ENCODE data around the gene EMID1.
"Not testable (repeated sequence)": the region's sequence is repeated elsewhere in the genome, so short reads cannot be mapped to it uniquely, and the experiment has no call there.

The EMID1 gene

DNA sequence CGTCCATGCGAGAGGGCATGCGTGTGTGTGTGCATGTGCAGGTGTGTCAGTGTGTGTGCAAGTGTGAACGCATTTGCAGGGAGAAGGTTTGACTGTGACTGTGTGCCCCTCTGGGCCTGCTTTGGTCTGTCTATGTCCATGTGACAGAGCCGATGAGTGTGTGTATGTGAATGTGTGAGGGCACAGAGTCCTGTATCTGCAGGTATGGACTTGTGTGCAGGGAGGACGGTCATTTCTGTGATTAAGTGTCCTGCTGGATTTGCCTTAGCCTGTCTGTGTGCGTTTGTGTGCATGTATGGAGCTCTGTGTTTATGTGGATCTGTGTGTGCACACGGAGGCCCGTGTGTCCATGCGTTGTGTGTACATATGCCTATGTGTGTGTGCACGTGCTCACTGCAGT lies 5.4 kb downstream of the EMID1 start:
- no peak for DNase-seq (ENCODE audit: low read depth in 2 of 2)

DNA sequence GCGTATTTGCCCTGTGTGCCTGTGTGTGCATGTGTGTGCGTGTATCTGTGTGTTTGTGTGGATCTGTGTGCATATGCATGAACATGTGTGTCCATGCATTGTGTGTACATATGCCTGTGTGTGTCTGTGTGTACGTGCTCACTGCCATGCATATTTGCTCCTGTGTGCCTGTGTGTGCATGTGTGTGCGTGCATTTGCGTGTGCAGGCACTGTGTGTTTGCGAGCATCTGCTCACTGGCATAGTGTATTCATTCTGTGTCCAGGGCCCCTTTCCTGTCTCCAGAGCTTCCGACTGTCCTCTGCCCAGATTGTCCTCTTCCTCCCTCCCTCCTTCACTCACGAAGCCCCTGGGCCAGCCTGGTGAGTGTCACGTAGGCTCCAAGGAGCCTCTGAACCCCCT lies 5.8 kb downstream of the EMID1 start:
- no peak for DNase-seq (ENCODE audit: low read depth in 2 of 2)

DNA sequence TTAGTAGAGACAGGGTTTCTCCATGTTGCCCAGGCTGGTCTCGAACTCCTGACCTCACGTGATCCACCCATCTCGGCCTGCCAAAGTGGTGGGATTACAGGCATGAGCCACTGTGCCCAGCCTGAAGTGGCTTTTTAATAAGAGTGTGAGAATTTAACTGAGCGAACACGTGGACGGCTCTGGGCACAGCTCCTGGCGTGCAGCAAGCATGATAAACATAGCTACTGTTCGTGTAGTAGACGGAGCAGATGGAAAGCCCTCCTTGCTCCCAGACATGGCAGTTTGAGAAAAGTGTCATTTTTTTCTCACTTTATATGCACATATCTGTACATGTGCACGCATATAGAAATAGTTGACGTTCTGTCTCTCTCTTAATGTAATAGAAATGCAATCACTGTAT lies 7.0 kb downstream of the EMID1 start:
- DNase-seq (ENCODE audit: low read depth in 2 of 2): no peak

GRCh38 chr22:29213493-29213892 lies 7.8 kb downstream of the EMID1 start:
- DNase-seq (ENCODE audit: low read depth in 2 of 2): no peak

DNA sequence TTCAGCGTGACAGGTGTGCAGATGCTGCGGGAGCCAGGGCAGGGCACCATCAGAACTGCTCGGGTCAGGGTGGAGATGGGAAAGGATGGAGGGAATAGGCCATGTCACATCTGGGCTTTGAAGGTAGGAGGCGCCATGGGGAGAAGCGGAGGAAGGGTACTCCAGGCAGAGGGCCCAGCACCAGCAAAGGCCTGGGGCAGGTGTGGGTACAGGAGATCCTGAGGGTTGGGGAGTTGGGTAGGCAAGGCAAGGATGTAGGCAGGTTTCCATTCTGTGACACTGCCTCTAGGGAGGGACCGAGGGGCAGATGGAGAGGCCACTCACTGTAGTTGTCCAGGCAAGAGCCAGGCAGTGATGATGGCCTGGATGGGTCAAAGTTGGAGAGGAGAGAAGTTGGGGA lies 8.5 kb downstream of the EMID1 start:
- no peak for DNase-seq (ENCODE audit: low read depth in 2 of 2)

DNA sequence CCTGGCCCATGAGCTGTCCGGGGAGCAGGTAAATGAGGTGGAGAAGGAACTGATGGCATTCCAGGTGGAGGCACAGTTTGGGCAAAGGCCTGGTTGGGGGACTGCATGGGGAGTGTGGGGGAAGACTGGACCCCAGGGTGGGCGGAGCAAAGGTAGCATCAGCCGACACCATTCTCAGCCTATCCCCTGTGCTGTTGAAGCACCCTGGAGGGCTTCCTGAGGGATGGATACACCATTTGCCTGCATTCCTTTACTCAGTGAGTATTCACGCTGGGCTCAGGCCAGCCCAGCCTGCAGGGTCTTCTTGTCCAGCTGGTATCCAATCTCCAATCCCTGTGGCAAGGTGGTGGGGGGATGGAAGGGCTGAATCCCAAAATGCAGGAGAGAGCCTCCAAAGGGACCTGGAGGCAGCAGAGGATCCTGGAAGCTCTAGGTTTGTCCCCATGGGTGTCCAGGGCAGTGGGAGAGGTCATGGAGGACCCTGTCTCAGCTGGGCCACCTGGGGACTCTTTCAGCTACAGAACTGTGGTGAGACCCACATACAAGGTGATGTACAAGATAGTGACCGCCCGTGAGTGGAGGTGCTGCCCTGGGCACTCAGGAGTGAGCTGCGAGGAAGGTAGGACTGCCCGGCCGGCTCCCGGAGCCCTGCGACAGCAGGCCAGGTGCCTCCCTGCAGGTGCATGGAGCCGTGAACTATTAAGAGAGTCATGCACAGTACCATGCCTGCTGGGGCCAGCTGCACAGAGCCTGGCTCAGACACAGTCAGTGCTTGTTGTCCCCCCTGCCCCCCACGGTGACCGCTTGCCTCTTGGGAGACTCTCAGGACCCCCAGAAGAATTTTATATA lies 9.5 kb downstream of the EMID1 start:
- DNase-seq (ENCODE audit: low read depth in 2 of 2): no peak

DNA sequence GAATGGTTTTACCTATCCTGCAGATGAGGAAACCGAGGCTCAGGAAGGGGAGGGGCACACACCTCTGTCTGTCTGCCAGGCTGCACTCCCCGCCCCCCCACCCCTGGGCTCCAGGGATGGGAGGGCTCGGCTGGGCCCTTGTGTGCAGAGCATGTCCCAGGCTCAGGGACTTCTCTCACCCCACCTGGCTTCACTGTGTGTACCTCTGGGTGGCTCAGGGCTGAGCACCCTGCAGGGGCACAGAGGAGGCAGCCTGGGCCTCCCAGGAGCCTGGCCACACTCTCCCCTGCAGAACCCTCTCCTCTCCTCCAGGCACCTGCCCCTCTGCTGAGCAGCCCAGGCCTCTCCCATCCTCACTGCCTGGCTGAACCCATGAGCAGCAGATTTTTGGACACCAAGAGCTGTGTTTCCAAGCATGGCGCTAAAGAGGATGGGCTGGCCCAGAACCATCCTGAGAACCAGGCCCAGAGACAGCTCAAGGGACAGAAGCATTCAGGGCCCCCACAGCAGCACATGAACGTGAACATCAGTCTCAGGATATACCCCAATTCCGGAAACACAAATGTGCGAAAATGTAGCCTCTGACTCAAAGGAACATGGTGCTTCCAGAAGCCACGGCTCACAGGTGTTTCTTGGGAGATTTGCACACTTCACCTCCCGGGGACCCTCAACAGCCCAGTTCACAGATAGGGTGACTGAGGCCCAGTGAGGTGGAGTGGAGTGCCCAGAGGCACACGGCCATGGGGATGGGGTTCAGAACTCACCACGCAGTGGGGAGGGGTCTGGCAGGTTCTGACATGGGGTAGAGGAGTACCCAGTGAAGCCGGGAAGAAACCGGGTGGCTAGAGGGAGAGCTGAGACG lies 10.5 kb downstream of the EMID1 start:
- no peak for DNase-seq (ENCODE audit: low read depth in 2 of 2)

DNA sequence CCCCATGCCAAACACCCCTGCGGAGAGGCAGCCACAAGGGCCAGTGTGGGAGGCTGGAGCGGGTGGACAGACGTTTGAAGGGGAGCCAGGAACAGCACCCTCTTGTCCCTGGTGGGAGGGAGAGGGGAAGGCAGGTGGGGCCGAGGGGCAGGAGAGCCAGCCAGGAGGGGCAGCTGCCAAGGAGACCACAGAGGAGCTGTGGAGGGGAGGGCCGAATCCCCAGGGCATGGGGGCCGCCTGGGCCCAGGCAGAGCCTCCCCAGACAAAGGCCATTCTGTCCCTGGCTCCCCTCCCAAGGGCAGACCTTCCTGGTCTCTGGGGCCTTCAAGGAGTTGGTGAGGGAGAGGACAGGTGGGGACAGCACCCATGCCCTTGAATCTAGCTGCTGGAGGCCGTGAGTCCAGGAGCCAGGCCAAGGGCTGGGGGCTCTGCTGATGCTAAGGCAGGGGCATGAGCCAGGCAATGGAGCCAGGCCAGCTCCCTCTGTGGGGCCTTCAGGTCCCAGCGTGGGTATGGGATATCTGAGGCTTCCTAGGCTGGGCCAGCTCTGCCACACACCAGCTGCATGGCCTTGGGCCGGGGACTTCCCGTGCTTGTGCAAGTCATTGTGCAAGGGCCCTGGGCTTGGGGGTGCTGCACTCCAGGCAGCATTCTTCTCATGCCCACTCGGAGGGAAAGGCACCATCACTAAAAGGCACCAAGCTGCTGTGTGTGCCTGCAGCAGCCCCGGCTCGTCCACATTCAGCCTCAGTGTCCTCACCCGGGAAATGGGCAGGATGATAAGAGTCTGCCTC lies 11.4 kb downstream of the EMID1 start:
- no peak for DNase-seq (ENCODE audit: low read depth in 2 of 2)

DNA sequence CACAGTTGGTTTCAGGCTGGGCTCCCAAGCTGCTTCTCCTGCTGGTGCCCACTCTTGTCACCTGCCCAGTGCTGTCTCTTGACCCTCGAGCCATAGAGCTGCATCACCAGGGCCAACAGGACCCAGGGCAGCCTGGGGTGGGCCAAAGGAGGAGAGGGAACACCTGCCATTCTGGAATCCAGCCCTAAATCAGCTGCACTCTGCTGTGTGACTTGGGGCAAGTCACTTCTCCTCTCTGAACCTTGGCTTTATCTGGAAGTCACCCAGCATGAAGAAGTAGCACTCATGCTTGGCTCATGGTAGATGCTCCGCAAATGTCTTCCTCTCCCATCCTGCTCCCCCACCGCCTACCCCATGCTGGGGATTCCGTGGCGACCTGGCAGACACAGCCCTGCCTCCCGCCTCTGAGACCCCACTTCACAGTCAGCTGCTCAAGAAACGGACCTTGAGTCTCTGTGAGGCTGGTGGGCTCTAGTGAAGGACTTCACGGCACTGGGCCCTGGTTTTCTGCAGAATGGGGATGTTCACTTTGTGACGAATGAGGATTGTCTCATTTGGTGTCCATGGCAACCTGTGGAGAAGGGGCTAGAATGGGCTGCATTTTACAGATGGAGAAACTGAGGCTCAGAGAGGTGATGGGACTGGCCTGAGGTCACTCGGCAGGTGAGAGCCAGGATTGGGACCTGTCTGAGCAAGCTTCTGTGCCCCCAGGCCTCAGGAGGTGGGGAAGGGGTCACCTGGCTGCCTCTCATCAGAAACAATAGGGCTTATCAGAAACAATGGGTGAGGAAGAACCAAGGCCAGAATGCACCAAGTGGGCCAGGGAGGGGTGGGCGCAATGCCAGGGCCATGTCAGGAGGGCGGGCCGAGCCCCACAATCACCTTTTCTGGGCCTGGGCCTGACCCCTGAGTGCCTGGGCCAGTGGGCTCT lies 12.4 kb downstream of the EMID1 start:
- no peak for DNase-seq (ENCODE audit: low read depth in 2 of 2)

DNA sequence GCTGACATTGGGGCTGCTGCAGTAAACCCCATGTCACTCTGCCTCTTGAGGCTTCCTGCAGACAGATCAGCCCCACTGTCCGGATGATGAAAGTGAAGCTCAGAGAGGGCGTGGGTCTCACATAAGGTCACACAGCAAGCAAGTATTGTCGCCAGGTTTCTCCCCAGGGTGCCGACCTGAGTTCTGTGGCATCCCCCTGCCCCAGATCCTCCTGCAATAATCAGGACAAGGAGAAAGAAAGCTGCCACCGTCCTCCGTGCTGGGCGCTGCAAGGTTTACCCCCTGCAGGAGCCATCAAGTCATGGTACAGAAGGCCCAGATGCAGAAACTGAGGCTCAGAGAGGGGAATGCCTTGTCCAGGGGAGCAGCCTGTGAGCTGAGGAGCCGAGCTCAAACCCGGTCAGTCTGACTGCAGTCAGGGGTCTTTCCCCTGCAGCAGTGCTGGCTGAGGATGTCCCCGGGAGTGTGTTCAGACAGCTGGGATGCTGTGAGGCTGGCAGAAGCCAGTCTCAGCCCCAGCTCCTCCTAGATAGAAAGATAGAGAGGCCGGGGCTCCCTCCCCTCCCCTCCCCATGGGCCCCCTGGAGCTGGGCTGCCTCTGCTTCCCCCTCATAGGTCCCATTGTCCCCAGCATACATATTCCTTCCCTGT lies 13.2 kb downstream of the EMID1 start:
- no peak for DNase-seq (ENCODE audit: low read depth in 2 of 2)

- not testable (repeated sequence) for DNase-seq (ENCODE audit: low read depth in 2 of 2)
These were observed 13.7 kb downstream of the EMID1 start for GRCh38 chr22:29219409-29219782.

DNA sequence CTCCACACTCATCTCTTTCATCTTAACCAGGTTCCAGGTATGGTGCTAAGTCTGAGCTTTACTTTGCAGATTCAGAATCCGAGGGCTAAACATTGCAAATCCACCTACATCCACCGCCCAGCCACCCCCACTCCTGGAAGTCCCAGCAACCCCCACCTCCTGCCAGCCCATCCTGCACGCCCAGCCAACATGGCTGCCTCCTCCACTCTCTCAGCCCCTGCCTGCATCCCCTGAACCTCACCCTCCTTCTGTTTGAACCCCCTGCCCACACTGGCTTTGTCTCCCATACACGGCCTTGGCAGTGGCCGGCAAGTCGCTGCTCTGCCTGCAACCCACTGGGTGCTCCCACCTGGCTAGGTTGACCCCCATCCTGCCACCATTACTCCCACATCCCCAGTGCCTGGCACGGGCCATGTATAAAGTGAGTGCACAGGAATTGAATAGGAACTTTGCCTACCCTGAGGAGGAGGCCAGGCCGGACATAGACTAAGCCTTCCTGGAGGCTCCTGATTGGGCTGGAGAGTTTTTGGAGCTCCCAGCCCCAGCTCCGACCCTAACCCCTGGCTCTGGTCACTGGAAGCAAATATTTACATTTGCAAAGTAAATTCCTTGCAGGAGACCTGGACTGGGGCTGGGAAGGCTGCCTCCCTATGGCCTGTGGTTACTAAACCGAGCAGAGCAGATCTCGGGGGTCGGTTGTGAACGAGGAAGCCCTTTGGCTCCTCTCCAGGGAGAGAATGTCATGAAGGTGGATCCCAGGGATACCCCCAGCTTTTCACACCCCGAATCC lies 14.4 kb downstream of the EMID1 start:
- DNase-seq (ENCODE audit: low read depth in 2 of 2): no peak

DNA sequence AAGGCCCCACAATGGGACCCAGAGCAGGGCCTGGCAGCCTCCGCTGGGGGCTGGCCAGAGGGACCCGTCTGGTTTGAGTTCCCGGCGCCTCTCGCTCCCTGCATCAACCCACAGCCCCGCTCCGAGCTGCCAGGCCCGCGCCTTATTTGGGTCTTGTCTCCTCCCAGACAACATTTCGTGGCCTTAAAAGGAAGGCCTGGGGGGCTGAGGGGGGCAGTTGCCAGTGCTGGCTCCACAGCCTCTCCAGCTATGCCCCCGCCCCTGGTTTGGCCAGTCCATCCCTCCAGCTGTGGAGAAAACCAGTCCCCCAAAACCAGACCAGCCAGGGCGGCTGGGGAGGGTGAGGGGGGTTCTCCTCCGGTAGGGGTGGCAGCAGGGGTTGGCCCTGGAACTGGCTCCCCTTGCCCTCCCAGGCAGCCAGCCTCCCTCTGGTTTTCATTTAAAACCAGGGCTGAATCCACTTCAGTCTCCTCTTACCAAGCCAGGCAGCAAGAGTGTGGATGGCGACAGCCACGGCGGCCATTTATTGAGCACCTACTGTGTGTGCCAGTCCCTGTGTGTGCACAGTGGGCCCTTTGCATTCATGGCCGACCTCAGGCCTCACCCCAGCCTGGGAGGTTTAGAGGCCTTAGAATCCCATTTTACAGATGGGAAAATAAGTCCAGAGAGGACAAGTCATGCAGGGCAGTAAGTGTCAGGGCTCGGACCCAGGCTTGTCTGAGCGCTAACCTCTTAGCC lies 18.6 kb downstream of the EMID1 start:
- DNase-seq (ENCODE audit: low read depth in 2 of 2): no peak

GRCh38 chr22:29224859-29225410 lies 19.2 kb downstream of the EMID1 start:
- DNase-seq (ENCODE audit: low read depth in 2 of 2): no peak

DNA sequence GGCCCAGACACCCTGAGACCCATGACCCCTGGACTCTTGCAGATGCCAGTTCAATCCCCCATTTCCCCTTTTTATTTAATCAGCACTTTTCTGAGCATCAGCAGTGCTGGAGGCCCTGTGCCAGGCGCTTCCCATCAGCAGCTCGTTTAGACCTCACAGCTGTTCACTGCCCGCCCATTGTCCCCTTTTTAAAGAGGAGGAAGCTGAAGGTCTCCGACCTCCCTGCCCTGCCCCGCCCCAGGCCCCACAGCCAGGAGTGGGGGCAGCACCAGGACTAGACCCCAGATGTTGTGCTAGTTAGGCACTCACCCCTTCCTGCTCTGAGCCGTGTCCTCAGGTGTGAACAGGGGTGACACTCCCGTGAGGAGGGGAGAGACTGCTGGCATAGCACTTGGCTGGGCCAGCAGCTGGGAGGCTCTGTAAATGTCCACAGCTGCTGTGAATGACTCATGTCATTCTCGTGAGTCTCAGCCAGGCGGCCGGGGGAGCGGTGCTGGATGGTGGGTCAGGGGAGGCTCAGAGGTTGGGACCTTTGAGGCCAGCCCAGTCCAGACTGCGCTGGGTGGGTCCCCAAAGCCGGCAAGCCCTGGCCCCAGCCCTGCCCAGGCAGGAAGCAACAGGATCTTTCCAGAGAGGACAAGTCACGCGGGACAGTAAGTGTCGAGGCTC lies 19.9 kb downstream of the EMID1 start:
- no peak for DNase-seq (ENCODE audit: low read depth in 2 of 2)

DNA sequence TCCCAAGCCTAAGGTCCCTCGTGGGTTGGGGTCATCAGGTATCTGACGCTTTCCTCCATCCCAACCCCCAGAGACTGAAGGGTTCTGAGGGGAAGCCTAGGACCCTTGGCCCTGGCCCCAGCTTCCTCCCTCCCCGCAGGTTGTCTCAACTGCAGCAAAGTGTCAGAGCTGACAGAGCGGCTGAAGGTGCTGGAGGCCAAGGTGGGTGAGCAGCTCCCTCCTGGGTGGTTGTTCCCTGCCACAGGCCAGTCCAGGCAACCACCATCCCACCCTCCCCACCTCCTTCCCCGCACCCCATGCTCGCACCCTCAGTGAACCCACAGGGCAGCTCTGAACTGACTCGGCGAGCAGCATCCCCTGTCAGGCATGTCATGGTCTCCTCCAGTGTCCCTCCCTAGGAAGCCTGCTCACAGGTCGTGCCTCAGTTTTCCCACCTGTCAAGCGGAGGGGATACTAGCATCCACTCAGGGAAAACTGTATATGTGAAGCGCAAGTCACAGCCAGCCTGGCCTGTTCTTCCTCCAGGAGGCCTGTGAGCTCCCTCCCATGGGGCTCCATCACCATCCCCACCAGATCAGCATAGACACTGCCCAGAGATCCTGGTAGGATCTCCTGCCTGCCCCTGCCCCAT lies 20.8 kb downstream of the EMID1 start:
- no peak for DNase-seq (ENCODE audit: low read depth in 2 of 2)

- no peak for DNase-seq (ENCODE audit: low read depth in 2 of 2)
These were observed 25.5 kb downstream of the EMID1 start for GRCh38 chr22:29230972-29231875.
